Fibroblast of lung (primary cell): Measurements from ENCODE around the gene BTG1.

ENCODE experiments used
- CTCF ChIP-seq, 2 donors: IDR thresholded peaks in 1 of 2; conservative IDR thresholded peaks in 1 of 2; 1 replicate in 1 of 2; 2 replicates in 1 of 2; pipeline ENCODE4 v1.5.1; 2011 to 2012; ENCODE audit warnings: low read length in 2 of 2, control low read depth in 1 of 2, inconsistent platforms in 1 of 2, low read depth in 1 of 2, mild to moderate bottlenecking in 1 of 2
- EZH2 ChIP-seq: IDR thresholded peaks from 2 replicates; pipeline ENCODE4 v1.5.1; 2012; ENCODE audit warnings: low read length, control low read depth, mild to moderate bottlenecking; ENCODE audit errors: missing control alignments

GRCh38 chr12:92123780-92124688 lies 21.6 kb downstream of the BTG1 start:
- TF ChIP-seq CTCF (conservative IDR thresholded peaks at IDR 0.05 in 1 of 2, IDR thresholded peaks at IDR 0.05 in 1 of 2; ENCODE audit: low read depth in 1 of 2, low read length in 2 of 2) (no peak), EZH2 (no peak)
